CD14-positive monocyte (primary cell): ENCODE results near the gene ERCC6. TPM values are rescaled to one million over a fixed set of nuclear protein-coding genes. Genes with fewer than 3 reads are reported as not detected.
A peak's percentile ranks its signal among the peaks of the same experiment; 100 is the strongest.

Experiments
- DNase-seq, 3 donors: peaks; one replicate each; pipeline ENCODE4 v3.0.0-alpha.2; 2011 to 2022
- H2AFZ ChIP-seq: 2 replicates; pipeline ENCODE4 v1.6.0; 2012; ENCODE audit warnings: mild to moderate bottlenecking, low read depth, low read length, inconsistent platforms; ENCODE audit not compliant: insufficient read depth, poor library complexity, severe bottlenecking
- H3K27ac ChIP-seq, 2 donors: 1 replicate in 1 of 2; 2 replicates in 1 of 2; pipeline ENCODE4 v1.5.1; 2012 to 2013; ENCODE audit warnings: low read length in 2 of 2, control low read depth in 1 of 2, inconsistent platforms in 1 of 2, low read depth in 1 of 2, mild to moderate bottlenecking in 1 of 2
- H3K27me3 ChIP-seq, 2 donors: one replicate each; pipeline versions ENCODE4 v1.6.0 to v1.6.1; 2011 to 2013; ENCODE audit warnings: low read length in 2 of 2; ENCODE audit not compliant: control insufficient read depth in 2 of 2, insufficient read depth in 2 of 2
- H3K36me3 ChIP-seq, 2 donors: replicated peaks in 1 of 2; 1 replicate in 1 of 2; 2 replicates in 1 of 2; pipeline versions ENCODE4 v1.5.1 to v1.6.1; 2012 to 2013; ENCODE audit warnings: low read length in 2 of 2, control low read depth in 1 of 2, inconsistent platforms in 1 of 2, mild to moderate bottlenecking in 1 of 2; ENCODE audit not compliant: insufficient read depth in 2 of 2, control insufficient read depth in 1 of 2
- H3K4me1 ChIP-seq, 2 donors: 1 replicate in 1 of 2; 2 replicates in 1 of 2; pipeline versions ENCODE4 v1.5.1 to v1.6.1; 2012 to 2013; ENCODE audit warnings: low read length in 2 of 2, control low read depth in 1 of 2, inconsistent platforms in 1 of 2, mild to moderate bottlenecking in 1 of 2, moderate library complexity in 1 of 2; ENCODE audit not compliant: insufficient read depth in 2 of 2, control insufficient read depth in 1 of 2
- H3K4me2 ChIP-seq: replicated peaks from 2 replicates; pipeline ENCODE3; 2012; ENCODE audit warnings: low read length, moderate library complexity, mild to moderate bottlenecking; ENCODE audit not compliant: poor library complexity, severe bottlenecking; ENCODE audit errors: extremely low read depth
- H3K4me3 ChIP-seq, 3 experiments: fragments of 200-600 bp in 1 of 3; sonication (generic) in 1 of 3; replicated peaks in 1 of 3; 1 replicate in 2 of 3; 2 replicates in 1 of 3; pipeline ENCODE4 v1.5.1; 2011 to 2013; ENCODE audit warnings: low read length in 3 of 3, mild to moderate bottlenecking in 3 of 3, control low read depth in 2 of 3, low read depth in 2 of 3, inconsistent platforms in 1 of 3, moderate library complexity in 1 of 3
- H3K79me2 ChIP-seq: 2 replicates; pipeline ENCODE4 v1.6.0; 2012; ENCODE audit warnings: mild to moderate bottlenecking, control low read depth, inconsistent platforms, low read length, moderate library complexity; ENCODE audit not compliant: insufficient read depth
- H3K9ac ChIP-seq: 2 replicates; pipeline ENCODE4 v1.6.0; 2017; ENCODE audit warnings: low read length, mild to moderate bottlenecking; ENCODE audit not compliant: insufficient read depth, poor library complexity, severe bottlenecking
- H3K9me3 ChIP-seq, 2 donors: replicated peaks in 1 of 2; 1 replicate in 1 of 2; 2 replicates in 1 of 2; pipeline versions ENCODE4 v1.5.1 to v1.6.1; 2012 to 2013; ENCODE audit warnings: low read length in 2 of 2, control low read depth in 1 of 2; ENCODE audit not compliant: control insufficient read depth in 1 of 2, insufficient read depth in 1 of 2
- H4K20me1 ChIP-seq: 2 replicates; pipeline ENCODE4 v1.6.0; 2012; ENCODE audit warnings: mild to moderate bottlenecking, low read length, control low read depth, moderate library complexity; ENCODE audit not compliant: insufficient read depth
- H3K27ac Mint-ChIP-seq, 7 donors: one replicate each; pipeline ENCODE4 v1.8.0; 2020; ENCODE audit warnings: mild to moderate bottlenecking in 7 of 7, mixed read lengths in 7 of 7, moderate library complexity in 6 of 7, inconsistent platforms in 2 of 7
- H3K27me3 Mint-ChIP-seq, 3 donors: one replicate each; pipeline ENCODE4 v1.8.0; 2021 to 2022; ENCODE audit warnings: low read depth in 3 of 3, mild to moderate bottlenecking in 3 of 3, mixed read lengths in 3 of 3, moderate library complexity in 3 of 3, inconsistent platforms in 1 of 3
- H3K36me3 Mint-ChIP-seq, 2 donors: one replicate each; pipeline ENCODE4 v1.8.0; 2020; ENCODE audit warnings: mixed read lengths in 2 of 2, inconsistent platforms in 1 of 2, mild to moderate bottlenecking in 1 of 2
- H3K4me1 Mint-ChIP-seq: one replicate; pipeline ENCODE4 v1.8.0; 2020; ENCODE audit warnings: mild to moderate bottlenecking, mixed read lengths
- H3K4me3 Mint-ChIP-seq, 2 donors: one replicate each; pipeline ENCODE4 v1.8.0; 2020; ENCODE audit warnings: mild to moderate bottlenecking in 2 of 2, mixed read lengths in 2 of 2, moderate library complexity in 1 of 2
- H3K9me3 Mint-ChIP-seq, 7 donors: one replicate each; pipeline ENCODE4 v1.8.0; 2020 to 2022; ENCODE audit warnings: mixed read lengths in 7 of 7, mild to moderate bottlenecking in 6 of 7, moderate library complexity in 6 of 7, inconsistent platforms in 2 of 7
- WGBS: methylation state at CpG from one replicate; pipeline ENCODE4 v1.1.5; 2013; ENCODE audit warnings: missing lambda C conversion rate; ENCODE audit not compliant: insufficient coverage; 5-methylcytosine and 5-hydroxymethylcytosine counted together
- intact Hi-C, 2 donors: fragments of 100-400 bp; cut with micrococcal nuclease; formaldehyde crosslinking; loops; one replicate each; pipeline versions ENCODE4 v1.15.0 to v1.15.1; 2023
- polyA plus RNA-seq, 3 donors: library from polyadenylated mRNA; depleted of rRNA in 1 of 3; unstranded in 2 of 3; stranded (reverse) in 1 of 3; fragments of 300-500 nt in 2 of 3; fragments of >200 nt in 1 of 3; fragmentation: Illumina TruSeq in 2 of 3; gene quantifications; 1 replicate in 2 of 3; 2 replicates in 1 of 3; pipeline ENCODE4 v1.2.3, GENCODE V29; 2012 to 2021
- TF ChIP-seq, protein P1 (sequence below): fragments of 200-600 bp; IDR thresholded peaks from one replicate; pipeline ENCODE4 v1.8.0; 2022; ENCODE audit warnings: antibody characterized with exemption, mild to moderate bottlenecking

ERCC6 gene
- polyA plus RNA-seq, 3 donors = 5.4 to 6.2 (median 6.0) TPM

DNA sequence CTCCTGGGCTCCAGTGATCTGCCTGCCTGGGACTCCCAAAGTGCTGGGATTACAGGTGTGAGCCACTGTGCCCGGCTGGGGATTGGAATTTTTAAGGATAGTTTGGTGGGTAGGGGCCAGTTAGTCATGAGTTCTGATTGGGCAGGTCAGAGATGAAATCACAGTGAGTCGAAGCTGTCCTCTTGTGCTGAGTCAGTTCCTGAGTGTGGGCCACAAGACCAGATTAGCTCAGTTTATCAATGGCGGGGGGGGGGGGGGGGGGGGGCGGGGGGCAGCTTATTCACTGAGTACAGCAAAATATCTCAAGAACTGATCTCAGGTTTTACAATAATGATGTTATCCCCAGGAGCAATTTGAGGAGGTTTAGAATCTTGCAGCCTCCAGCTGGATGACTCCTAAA is 11.6 kb upstream of the ERCC6 start:
- WGBS = 46% methylated on average over 2 of the region's 4 CpGs
- no peaks in the 10 kb centered on the region for H3K36me3 Mint-ChIP-seq
- Histone ChIP-seq H3K27ac (no peak overlapping the region), H3K36me3 (no peaks in the 10 kb centered on the region), H3K4me1 (no peaks in the 10 kb centered on the region), H3K9me3 (no peaks in the 10 kb centered on the region), H3K9ac (no peak overlapping the region), H4K20me1 (no peaks in the 10 kb centered on the region), H3K79me2 (no peaks in the 10 kb centered on the region), H3K27me3 (peaks cover 0 to 2% of the 10 kb centered on the region in 2 donors), H3K4me3 (no peak overlapping the region), H2AFZ (no peak overlapping the region), H3K4me2 (no peak overlapping the region)
- H3K27ac Mint-ChIP-seq = no peak overlapping the region
- peaks cover 7 to 17% (median 11%) of the 10 kb centered on the region in 3 donors for H3K27me3 Mint-ChIP-seq
- peak in 1 of 3 donors; percentile 13 for DNase-seq
- H3K4me1 Mint-ChIP-seq = no peaks in the 10 kb centered on the region
- H3K4me3 Mint-ChIP-seq = no peak overlapping the region
- H3K9me3 Mint-ChIP-seq = peaks cover 0 to 12% (median 7%) of the 10 kb centered on the region in 7 donors
- intact Hi-C loops = no loop called here
- TF ChIP-seq, protein P1, sequence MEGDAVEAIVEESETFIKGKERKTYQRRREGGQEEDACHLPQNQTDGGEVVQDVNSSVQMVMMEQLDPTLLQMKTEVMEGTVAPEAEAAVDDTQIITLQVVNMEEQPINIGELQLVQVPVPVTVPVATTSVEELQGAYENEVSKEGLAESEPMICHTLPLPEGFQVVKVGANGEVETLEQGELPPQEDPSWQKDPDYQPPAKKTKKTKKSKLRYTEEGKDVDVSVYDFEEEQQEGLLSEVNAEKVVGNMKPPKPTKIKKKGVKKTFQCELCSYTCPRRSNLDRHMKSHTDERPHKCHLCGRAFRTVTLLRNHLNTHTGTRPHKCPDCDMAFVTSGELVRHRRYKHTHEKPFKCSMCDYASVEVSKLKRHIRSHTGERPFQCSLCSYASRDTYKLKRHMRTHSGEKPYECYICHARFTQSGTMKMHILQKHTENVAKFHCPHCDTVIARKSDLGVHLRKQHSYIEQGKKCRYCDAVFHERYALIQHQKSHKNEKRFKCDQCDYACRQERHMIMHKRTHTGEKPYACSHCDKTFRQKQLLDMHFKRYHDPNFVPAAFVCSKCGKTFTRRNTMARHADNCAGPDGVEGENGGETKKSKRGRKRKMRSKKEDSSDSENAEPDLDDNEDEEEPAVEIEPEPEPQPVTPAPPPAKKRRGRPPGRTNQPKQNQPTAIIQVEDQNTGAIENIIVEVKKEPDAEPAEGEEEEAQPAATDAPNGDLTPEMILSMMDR = no peak

DNA sequence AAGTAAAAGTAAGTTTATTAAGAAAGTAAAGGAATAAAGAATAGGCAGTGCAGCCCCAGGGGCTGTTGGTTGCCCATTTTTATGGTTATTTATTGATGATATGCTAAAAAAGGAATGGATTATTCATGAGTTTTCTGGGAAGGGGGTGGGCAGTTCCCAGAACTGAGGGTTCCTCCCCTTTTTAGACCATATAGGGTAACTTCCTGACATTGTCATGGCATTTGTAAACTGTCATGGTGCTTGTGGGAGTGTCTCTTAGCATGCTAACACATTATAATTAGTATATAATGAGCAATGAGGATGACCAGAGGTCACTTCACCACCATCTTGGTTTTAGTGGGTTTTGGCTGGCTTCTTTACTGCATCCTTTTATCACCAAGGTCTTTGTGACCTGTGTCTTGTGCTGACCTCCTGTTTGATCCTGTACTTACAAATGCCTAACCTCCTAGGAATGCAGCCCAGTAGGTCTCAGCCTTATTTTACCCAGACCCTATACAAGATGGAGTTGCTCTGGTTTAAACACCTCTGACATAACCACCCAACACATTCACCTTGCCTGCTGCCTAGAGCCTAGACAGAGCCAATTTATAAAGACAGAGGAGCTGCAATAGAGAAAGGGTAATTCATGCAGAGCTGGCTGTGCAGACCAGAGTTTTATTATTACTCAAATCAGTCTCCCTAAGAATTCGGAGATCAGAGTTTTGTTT is 10.9 kb upstream of the ERCC6 start:
- DNase-seq = no peak
- H3K27me3 ChIP-seq = peaks cover 0 to 2% of the 10 kb centered on the region in 2 donors
- H3K4me3 Mint-ChIP-seq = no peak overlapping the region
- H3K27ac ChIP-seq = no peak overlapping the region
- H3K4me1 Mint-ChIP-seq = no peaks in the 10 kb centered on the region
- TF ChIP-seq, protein P1 = no peak
- H3K9ac ChIP-seq = no peak overlapping the region
- peaks cover 7 to 17% (median 11%) of the 10 kb centered on the region in 3 donors for H3K27me3 Mint-ChIP-seq
- no peak overlapping the region for H3K4me3 ChIP-seq
- H3K36me3 Mint-ChIP-seq = no peaks in the 10 kb centered on the region
- no peaks in the 10 kb centered on the region for H3K4me1 ChIP-seq
- no peak overlapping the region for H2AFZ ChIP-seq
- no peaks in the 10 kb centered on the region for H4K20me1 ChIP-seq
- H3K9me3 Mint-ChIP-seq = peaks cover 0 to 14% (median 11%) of the 10 kb centered on the region in 7 donors
- H3K4me2 ChIP-seq = no peak overlapping the region
- H3K9me3 ChIP-seq = no peaks in the 10 kb centered on the region
- no peak overlapping the region for H3K27ac Mint-ChIP-seq
- no peaks in the 10 kb centered on the region for H3K79me2 ChIP-seq
- H3K36me3 ChIP-seq = no peaks in the 10 kb centered on the region
- WGBS = no CpG with 5 or more reads among the region's 1 CpG
- intact Hi-C loops = loop anchor here in 1 of 2 donors (10.0 kb wide), 1 partner anchor 1245 kb away; the partner anchor contains the start of gene MAPK8
